ENCODE results near the gene DISC1. TPM values are rescaled to one million over a fixed set of nuclear protein-coding genes. Genes with fewer than 3 reads are reported as not detected.

DISC1 gene
- total and polyA plus RNA-seq, 2 donors (not counting 1 experiment from before 2014, with no cell fraction given) = 2.0 to 4.3 TPM

GRCh38 chr1:231882790-231883189, 256.2 kb downstream of the DISC1 start:
- no peak overlapping the region for H2AFZ ChIP-seq (ENCODE audit: low read length)
- no peak overlapping the region for H3K4me3 ChIP-seq (replicated peaks in 1 of 4; ENCODE audit: control extremely low read depth in 1 of 4, insufficient read depth in 1 of 4, low read depth in 3 of 4, low read length in 4 of 4)
- no peak overlapping the region for H3K4me2 ChIP-seq (ENCODE audit: extremely low read depth, insufficient read depth, low read length)
- no peaks in the 10 kb centered on the region for H3K9me3 ChIP-seq (ENCODE audit: control insufficient read depth, insufficient read depth, low read depth, low read length)
- no peaks in the 10 kb centered on the region for H3K4me1 ChIP-seq (ENCODE audit: control insufficient read depth, extremely low read depth, insufficient read depth, low read length)
- no peak overlapping the region for H3K27ac ChIP-seq (ENCODE audit: insufficient read depth, low read length)
- TF ChIP-seq CTCF (conservative IDR thresholded peaks at IDR 0.05 in 1 of 2, IDR thresholded peaks at IDR 0.05 in 1 of 2; ENCODE audit: low read depth in 1 of 2, low read length in 2 of 2) (no peak), EZH2 (IDR thresholded peaks at IDR 0.05; ENCODE audit: low read length, missing control alignments) (no peak)
- no peaks in the 10 kb centered on the region for H4K20me1 ChIP-seq (ENCODE audit: control insufficient read depth, extremely low read depth, insufficient read depth, low read length)
- no peak for DNase-seq (ENCODE audit: low read depth in 2 of 2)
- no peaks in the 10 kb centered on the region for H3K27me3 ChIP-seq (ENCODE audit: control insufficient read depth, insufficient read depth, low read length)
- no peak overlapping the region for H3K9ac ChIP-seq (ENCODE audit: insufficient read depth, low read length)
- H3K36me3 ChIP-seq (ENCODE audit: control insufficient read depth, insufficient read depth, low read length) = no peaks in the 10 kb centered on the region
- no peaks in the 10 kb centered on the region for H3K79me2 ChIP-seq (ENCODE audit: control insufficient read depth, insufficient read depth, low read length)

DNA sequence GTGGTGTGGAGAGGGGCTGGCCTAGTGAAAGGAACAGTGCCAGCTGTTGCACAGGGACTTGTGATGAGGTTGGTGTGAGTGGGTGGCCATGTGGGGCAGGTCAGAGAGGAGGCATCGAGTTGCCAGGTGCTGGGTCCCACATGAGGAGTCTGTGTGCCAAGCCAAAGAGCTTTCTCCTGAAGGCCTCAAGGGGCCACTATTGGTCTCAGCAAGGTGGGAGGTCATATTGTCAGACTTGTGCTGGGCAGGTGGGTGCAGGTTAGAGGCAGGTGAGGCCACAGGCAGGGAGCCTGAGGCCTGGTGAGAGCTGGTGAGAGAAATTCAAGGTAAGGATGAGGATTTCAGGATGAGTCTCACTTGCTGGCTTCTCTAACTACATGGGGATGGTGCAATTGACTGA, 256.8 kb downstream of the DISC1 start:
- Histone ChIP-seq H3K4me2 (ENCODE audit: extremely low read depth, insufficient read depth, low read length) (no peak overlapping the region), H3K36me3 (ENCODE audit: control insufficient read depth, insufficient read depth, low read length) (no peaks in the 10 kb centered on the region), H3K79me2 (ENCODE audit: control insufficient read depth, insufficient read depth, low read length) (no peaks in the 10 kb centered on the region), H3K4me3 (replicated peaks in 1 of 4; ENCODE audit: control extremely low read depth in 1 of 4, insufficient read depth in 1 of 4, low read depth in 3 of 4, low read length in 4 of 4) (no peak overlapping the region), H3K9me3 (ENCODE audit: control insufficient read depth, insufficient read depth, low read depth, low read length) (no peaks in the 10 kb centered on the region), H4K20me1 (ENCODE audit: control insufficient read depth, extremely low read depth, insufficient read depth, low read length) (no peaks in the 10 kb centered on the region), H3K4me1 (ENCODE audit: control insufficient read depth, extremely low read depth, insufficient read depth, low read length) (no peaks in the 10 kb centered on the region), H3K9ac (ENCODE audit: insufficient read depth, low read length) (no peak overlapping the region), H3K27me3 (ENCODE audit: control insufficient read depth, insufficient read depth, low read length) (no peaks in the 10 kb centered on the region), H2AFZ (ENCODE audit: low read length) (no peak overlapping the region), H3K27ac (ENCODE audit: insufficient read depth, low read length) (no peak overlapping the region)
- DNase-seq (ENCODE audit: low read depth in 2 of 2) = no peak
- TF ChIP-seq EZH2 (IDR thresholded peaks at IDR 0.05; ENCODE audit: low read length, missing control alignments) = no peak
- no peak for TF ChIP-seq CTCF (conservative IDR thresholded peaks at IDR 0.05 in 1 of 2, IDR thresholded peaks at IDR 0.05 in 1 of 2; ENCODE audit: low read depth in 1 of 2, low read length in 2 of 2)

- no peak overlapping the region for H3K4me3 ChIP-seq (replicated peaks in 1 of 4; ENCODE audit: control extremely low read depth in 1 of 4, insufficient read depth in 1 of 4, low read depth in 3 of 4, low read length in 4 of 4)
- H3K9me3 ChIP-seq (ENCODE audit: control insufficient read depth, insufficient read depth, low read depth, low read length) = no peaks in the 10 kb centered on the region
- no peaks in the 10 kb centered on the region for H3K79me2 ChIP-seq (ENCODE audit: control insufficient read depth, insufficient read depth, low read length)
- H2AFZ ChIP-seq (ENCODE audit: low read length) = no peak overlapping the region
- no peak for TF ChIP-seq EZH2 (IDR thresholded peaks at IDR 0.05; ENCODE audit: low read length, missing control alignments)
- TF ChIP-seq CTCF (conservative IDR thresholded peaks at IDR 0.05 in 1 of 2, IDR thresholded peaks at IDR 0.05 in 1 of 2; ENCODE audit: low read depth in 1 of 2, low read length in 2 of 2) = no peak
- H3K27me3 ChIP-seq (ENCODE audit: control insufficient read depth, insufficient read depth, low read length) = no peaks in the 10 kb centered on the region
- H3K4me2 ChIP-seq (ENCODE audit: extremely low read depth, insufficient read depth, low read length) = no peak overlapping the region
- H3K9ac ChIP-seq (ENCODE audit: insufficient read depth, low read length) = no peak overlapping the region
- no peaks in the 10 kb centered on the region for H3K4me1 ChIP-seq (ENCODE audit: control insufficient read depth, extremely low read depth, insufficient read depth, low read length)
- H4K20me1 ChIP-seq (ENCODE audit: control insufficient read depth, extremely low read depth, insufficient read depth, low read length) = no peaks in the 10 kb centered on the region
- no peak overlapping the region for H3K27ac ChIP-seq (ENCODE audit: insufficient read depth, low read length)
- no peaks in the 10 kb centered on the region for H3K36me3 ChIP-seq (ENCODE audit: control insufficient read depth, insufficient read depth, low read length)
- peak; percentile 42 to 87 for DNase-seq (ENCODE audit: low read depth in 2 of 2)
Measured at GRCh38 chr1:231885209-231885854, 258.7 kb downstream of the DISC1 start.

Measured in fibroblast of lung (primary cell).